Breast epithelium (tissue), 4 donors: ENCODE data around the gene CD24. TPM values are rescaled to one million over a fixed set of nuclear protein-coding genes. Genes with fewer than 3 reads are reported as not detected.
"Not testable (repeated sequence)": the region's sequence is repeated elsewhere in the genome, so short reads cannot be mapped to it uniquely, and the experiment has no call there.

ENCODE experiments used
- DNase-seq, 2 donors: peaks; one replicate each; pipeline ENCODE4 v3.0.0-alpha.2; 2019; ENCODE audit warnings: low spot score in 2 of 2
- H3K27ac ChIP-seq, 2 donors: fragments of 200-600 bp; sonication (generic) in 1 of 2; one replicate each; pipeline ENCODE4 v1.5.1; 2016 to 2019; ENCODE audit warnings: mild to moderate bottlenecking in 1 of 2
- H3K27me3 ChIP-seq, 2 donors: fragments of 200-600 bp; sonication (generic) in 1 of 2; one replicate each; pipeline versions ENCODE4 v1.5.1 to v1.6.0; 2017 to 2019; ENCODE audit warnings: control low read depth in 1 of 2, mild to moderate bottlenecking in 1 of 2
- H3K36me3 ChIP-seq: fragments of 200-600 bp; one replicate; pipeline ENCODE4 v1.5.1; 2019
- H3K4me1 ChIP-seq, 2 donors: fragments of 200-600 bp; sonication (generic); one replicate each; pipeline ENCODE4 v1.5.1; 2016 to 2019; ENCODE audit warnings: control low read depth in 1 of 2
- H3K4me3 ChIP-seq, 3 donors: fragments of 200-600 bp; sonication (generic); 1 replicate in 2 of 3; 2 replicates in 1 of 3; pipeline ENCODE4 v1.5.1; 2016 to 2019; ENCODE audit warnings: mild to moderate bottlenecking in 3 of 3, moderate library complexity in 2 of 3
- H3K9me3 ChIP-seq, 2 donors: fragments of 200-600 bp; sonication (generic) in 1 of 2; one replicate each; pipeline ENCODE4 v1.5.1; 2016 to 2019; ENCODE audit warnings: control low read depth in 1 of 2
- POLR2A ChIP-seq: fragments of 450-650 bp; IDR thresholded peaks from one replicate; pipeline ENCODE4 v1.6.1; 2016; ENCODE audit warnings: antibody characterized with exemption, mild to moderate bottlenecking, moderate library complexity
- POLR2AphosphoS5 ChIP-seq, 3 donors: sonication (generic); formaldehyde crosslinking; IDR thresholded peaks; one replicate each; pipeline ENCODE4 v1.6.1; 2017; ENCODE audit warnings: antibody characterized with exemption in 3 of 3
- intact Hi-C: fragments of 100-400 bp; cut with DNase I; formaldehyde crosslinking; loops from one replicate; pipeline ENCODE4 v1.15.1; 2023; ENCODE audit warnings: low total_unique reads
- total RNA-seq, 3 donors: library from RNA; depleted of rRNA; stranded (reverse); fragments of >200 nt; gene quantifications; one replicate each; pipeline ENCODE4 v1.1.0, GENCODE V29; 2016
- TF ChIP-seq, protein P1 (sequence below), 3 donors: fragments of 450-650 bp; IDR thresholded peaks; one replicate each; pipeline ENCODE4 v1.5.1; 2016 to 2017; ENCODE audit warnings: antibody characterized with exemption in 3 of 3, mild to moderate bottlenecking in 3 of 3, moderate library complexity in 3 of 3

The CD24 gene, protein sequence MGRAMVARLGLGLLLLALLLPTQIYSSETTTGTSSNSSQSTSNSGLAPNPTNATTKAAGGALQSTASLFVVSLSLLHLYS
- 100 to 1,000 TPM in 2 of 3 donors, 10 to 100 TPM in 1; 16.8 to 470 (median 201) TPM for total RNA-seq

DNA sequence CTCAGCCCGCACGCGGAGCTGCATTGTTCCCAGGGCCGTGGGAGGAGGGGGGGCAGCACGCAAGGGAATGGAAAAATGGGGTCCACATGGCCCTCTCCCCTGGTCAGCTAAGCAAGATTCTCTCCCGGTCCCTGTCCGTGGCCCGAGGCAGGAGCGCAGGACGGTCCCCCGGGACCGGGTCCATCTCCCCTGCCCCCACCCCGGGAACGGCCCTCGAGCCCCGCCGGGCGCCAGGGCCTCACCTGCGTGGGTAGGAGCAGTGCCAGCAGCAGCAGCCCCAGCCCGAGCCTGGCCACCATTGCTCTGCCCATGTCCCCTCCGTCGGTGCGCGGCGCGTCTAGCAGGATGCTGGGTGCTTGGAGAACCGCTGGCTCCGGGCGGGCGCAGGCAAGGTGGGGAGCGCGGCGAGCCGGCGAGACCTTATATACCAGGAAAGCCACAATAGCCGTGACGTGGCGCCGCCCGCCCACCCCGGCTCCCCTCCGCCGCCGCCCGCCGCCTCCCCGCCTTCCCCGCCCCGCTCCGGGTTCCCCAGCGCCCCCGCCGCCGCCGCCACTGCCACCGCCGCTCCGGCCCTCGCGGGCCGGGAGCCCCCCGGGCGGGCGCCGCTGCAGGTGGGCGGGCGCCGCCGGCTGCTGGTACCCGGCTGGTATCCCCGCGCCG lies at the start of gene CD24:
Gene CD24, minus strand, starts transcription at position 394 of the 663 bp plus-strand sequence. Its CDS starts 83 bp downstream, at position 311.
- TF ChIP-seq, protein P1, sequence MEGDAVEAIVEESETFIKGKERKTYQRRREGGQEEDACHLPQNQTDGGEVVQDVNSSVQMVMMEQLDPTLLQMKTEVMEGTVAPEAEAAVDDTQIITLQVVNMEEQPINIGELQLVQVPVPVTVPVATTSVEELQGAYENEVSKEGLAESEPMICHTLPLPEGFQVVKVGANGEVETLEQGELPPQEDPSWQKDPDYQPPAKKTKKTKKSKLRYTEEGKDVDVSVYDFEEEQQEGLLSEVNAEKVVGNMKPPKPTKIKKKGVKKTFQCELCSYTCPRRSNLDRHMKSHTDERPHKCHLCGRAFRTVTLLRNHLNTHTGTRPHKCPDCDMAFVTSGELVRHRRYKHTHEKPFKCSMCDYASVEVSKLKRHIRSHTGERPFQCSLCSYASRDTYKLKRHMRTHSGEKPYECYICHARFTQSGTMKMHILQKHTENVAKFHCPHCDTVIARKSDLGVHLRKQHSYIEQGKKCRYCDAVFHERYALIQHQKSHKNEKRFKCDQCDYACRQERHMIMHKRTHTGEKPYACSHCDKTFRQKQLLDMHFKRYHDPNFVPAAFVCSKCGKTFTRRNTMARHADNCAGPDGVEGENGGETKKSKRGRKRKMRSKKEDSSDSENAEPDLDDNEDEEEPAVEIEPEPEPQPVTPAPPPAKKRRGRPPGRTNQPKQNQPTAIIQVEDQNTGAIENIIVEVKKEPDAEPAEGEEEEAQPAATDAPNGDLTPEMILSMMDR (IDR thresholded peaks at IDR 0.05) = no peak
- TF ChIP-seq POLR2AphosphoS5 (IDR thresholded peaks at IDR 0.05) (peak; percentile 53 to 77 (median 71)), POLR2A (peak; percentile 37)
- Histone ChIP-seq H3K27ac (peak within 1 kb of the TSS; percentile 90 to 93), H3K4me3 (peak within 1 kb of the TSS; percentile 58 to 80 (median 71)), H3K36me3 (no peaks in the 10 kb centered on the region), H3K27me3 (no peaks in the 10 kb centered on the region), H3K9me3 (no peaks in the 10 kb centered on the region), H3K4me1 (no peaks in the 10 kb centered on the region)
- peak; percentile 39 to 80 for DNase-seq
- intact Hi-C loops = no loop called here

DNA sequence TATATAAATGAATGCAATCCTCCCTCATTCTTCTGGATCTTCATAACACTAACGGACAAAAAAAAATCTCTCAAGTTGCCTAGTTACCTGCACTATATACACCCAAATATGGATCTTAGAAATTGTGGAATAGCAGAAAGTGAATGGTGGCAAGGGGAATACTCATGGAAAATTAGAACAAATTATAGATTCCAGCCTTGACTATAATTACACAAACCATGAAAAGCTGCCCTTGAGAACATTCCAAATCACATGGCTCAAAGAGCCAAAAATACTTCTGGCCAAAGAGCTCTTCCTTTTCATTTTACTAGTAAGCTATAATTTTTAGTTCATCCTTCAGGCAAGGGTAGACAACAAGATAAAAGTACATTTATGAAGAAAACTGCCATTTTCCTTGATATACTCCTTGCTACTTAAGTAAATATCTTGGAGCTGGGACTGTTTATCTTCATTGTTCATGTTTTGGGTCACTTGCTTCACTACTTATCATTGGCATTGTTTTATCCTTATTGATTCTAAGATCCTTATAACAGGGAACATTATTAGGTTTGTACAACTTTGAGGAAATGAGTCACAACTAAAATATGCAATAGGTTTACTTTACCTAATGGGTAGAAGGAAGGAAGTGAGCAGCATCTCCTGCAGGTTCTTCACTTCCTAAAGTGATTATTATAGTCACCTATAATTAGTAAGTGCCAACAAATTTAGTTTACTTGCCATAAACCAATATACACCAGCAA lies 47.1 kb upstream of the CD24 start:
- Histone ChIP-seq H3K27ac (no peak overlapping the region), H3K4me3 (no peak overlapping the region), H3K27me3 (no peaks in the 10 kb centered on the region), H3K9me3 (no peaks in the 10 kb centered on the region), H3K36me3 (no peaks in the 10 kb centered on the region), H3K4me1 (no peaks in the 10 kb centered on the region)
- TF ChIP-seq POLR2A (no peak), POLR2AphosphoS5 (IDR thresholded peaks at IDR 0.05) (no peak)
- TF ChIP-seq, protein P1 (IDR thresholded peaks at IDR 0.05) = no peak
- DNase-seq = no peak
- intact Hi-C loops = no loop called here

DNA sequence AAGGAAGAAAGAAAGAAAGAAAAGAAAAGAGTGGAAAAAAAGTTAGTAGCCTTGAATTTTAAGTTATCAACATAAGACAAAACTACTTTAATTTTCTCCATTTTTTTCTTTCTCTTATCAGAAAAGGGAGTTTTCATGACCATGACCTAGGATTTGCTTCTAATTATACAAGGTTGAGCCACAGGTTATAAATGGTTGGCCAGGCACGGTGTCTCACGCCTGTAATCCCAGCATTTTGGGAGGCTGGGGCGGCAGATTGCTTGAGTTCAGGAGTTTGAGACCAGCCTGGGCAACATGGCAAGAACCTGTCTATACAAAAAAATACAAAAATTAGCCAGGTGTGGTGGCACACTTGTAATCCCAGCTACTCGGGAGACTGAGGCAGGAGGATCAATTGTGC lies 45.7 kb upstream of the CD24 start:
- no peaks in the 10 kb centered on the region for H3K27me3 ChIP-seq
- intact Hi-C loops = no loop called here
- no peaks in the 10 kb centered on the region for H3K9me3 ChIP-seq
- H3K4me3 ChIP-seq = no peak overlapping the region
- no peaks in the 10 kb centered on the region for H3K4me1 ChIP-seq
- no peak overlapping the region for H3K27ac ChIP-seq
- H3K36me3 ChIP-seq = no peaks in the 10 kb centered on the region
- TF ChIP-seq, protein P1 (IDR thresholded peaks at IDR 0.05) = no peak
- TF ChIP-seq POLR2AphosphoS5 (IDR thresholded peaks at IDR 0.05) (no peak), POLR2A (no peak)
- no peak for DNase-seq

DNA sequence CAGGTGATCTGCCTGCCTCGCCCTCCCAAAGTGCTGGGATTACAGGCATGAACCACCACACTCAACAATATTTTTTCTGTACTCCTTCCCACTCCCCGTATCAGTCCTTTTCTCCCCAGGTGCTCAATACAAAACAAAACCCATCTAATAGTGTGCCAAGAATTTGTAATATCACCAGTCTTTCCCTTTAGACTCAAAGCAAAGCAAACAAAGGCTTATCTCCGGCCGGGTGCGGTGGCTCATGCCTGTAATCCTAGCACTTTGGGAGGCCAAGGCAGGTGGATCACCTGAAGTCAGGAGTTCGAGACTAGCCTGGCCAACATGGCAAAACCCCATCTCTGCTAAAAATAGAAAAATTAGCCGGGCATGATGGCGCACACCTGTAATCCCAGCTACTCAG lies 45.1 kb upstream of the CD24 start:
- H3K36me3 ChIP-seq, H3K9me3 ChIP-seq, H3K4me3 ChIP-seq, intact Hi-C loops, DNase-seq, H3K4me1 ChIP-seq, H3K27ac ChIP-seq, H3K27me3 ChIP-seq: not testable (repeated sequence)

DNA sequence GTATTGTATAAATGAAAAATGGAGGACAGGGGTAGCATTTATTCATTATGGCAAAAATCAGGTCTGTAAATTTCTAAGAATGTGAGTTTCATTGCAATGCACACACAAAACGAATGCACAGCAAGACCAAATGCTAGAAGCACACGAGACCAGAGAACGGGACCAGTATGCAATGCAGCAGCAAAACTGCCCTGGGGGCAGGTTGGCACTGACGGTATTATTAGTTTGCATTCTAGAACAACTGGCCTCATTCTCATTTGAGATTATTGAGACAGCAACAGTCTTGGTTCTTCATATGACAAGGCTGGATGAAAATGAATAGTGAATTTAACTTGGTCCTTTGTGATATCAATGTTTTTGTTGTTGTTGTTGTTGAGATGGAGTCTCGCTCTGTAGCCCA lies 44.5 kb upstream of the CD24 start:
- H3K4me1 ChIP-seq = no peaks in the 10 kb centered on the region
- H3K27me3 ChIP-seq = no peaks in the 10 kb centered on the region
- TF ChIP-seq, protein P1 (IDR thresholded peaks at IDR 0.05) = no peak
- TF ChIP-seq POLR2AphosphoS5 (IDR thresholded peaks at IDR 0.05) (no peak), POLR2A (no peak)
- DNase-seq = no peak
- no peaks in the 10 kb centered on the region for H3K36me3 ChIP-seq
- H3K4me3 ChIP-seq = no peak overlapping the region
- intact Hi-C loops = no loop called here
- H3K9me3 ChIP-seq = no peaks in the 10 kb centered on the region
- H3K27ac ChIP-seq = no peak overlapping the region
